Measurements from ENCODE around the gene CREG2. TPM values are rescaled to one million over a fixed set of nuclear protein-coding genes. Genes with fewer than 3 reads are reported as not detected.

The CREG2 gene
- total RNA-seq = 9.8 TPM

- no peak for FAIRE-seq
- DNase-seq (ENCODE audit: low spot score in 2 of 2) = peak; percentile 82 to 85
Measured at GRCh38 chr2:101387151-101387834, at the start of gene CREG2. CREG2 (minus strand) TSS chr2:101387503; CDS start chr2:101387457, 46 bp downstream.

- peak in 1 of 2 donors; percentile 34 for DNase-seq (ENCODE audit: low spot score in 2 of 2)
Measured at GRCh38 chr2:101435001-101435862, 47.9 kb upstream of the CREG2 start.

GRCh38 chr2:101433465-101433864, 46.2 kb upstream of the CREG2 start:
- DNase-seq (ENCODE audit: low spot score in 2 of 2) (no peak), FAIRE-seq (no peak)

More at GRCh38 chr2:101435001-101435862, 47.9 kb upstream of the CREG2 start:
- no peak for FAIRE-seq

GRCh38 chr2:101432411-101433181, 45.3 kb upstream of the CREG2 start:
- DNase-seq (ENCODE audit: low spot score in 2 of 2) = no peak
- FAIRE-seq = no peak

- no peak for DNase-seq (ENCODE audit: low spot score in 2 of 2)
- FAIRE-seq = no peak
Measured at GRCh38 chr2:101431486-101431885, 44.2 kb upstream of the CREG2 start.

- FAIRE-seq = no peak
- DNase-seq (ENCODE audit: low spot score in 2 of 2) = no peak
Measured at GRCh38 chr2:101430156-101430555, 42.9 kb upstream of the CREG2 start.

- DNase-seq (ENCODE audit: low spot score in 2 of 2) (no peak), FAIRE-seq (no peak)
Measured at GRCh38 chr2:101429453-101429852, 42.1 kb upstream of the CREG2 start.

GRCh38 chr2:101428422-101429176, 41.3 kb upstream of the CREG2 start:
- no peak for FAIRE-seq

GRCh38 chr2:101427743-101428142, 40.4 kb upstream of the CREG2 start:
- no peak for DNase-seq (ENCODE audit: low spot score in 2 of 2)
- no peak for FAIRE-seq

More at GRCh38 chr2:101428422-101429176, 41.3 kb upstream of the CREG2 start:
- no peak for DNase-seq (ENCODE audit: low spot score in 2 of 2)

GRCh38 chr2:101427240-101427639, 39.9 kb upstream of the CREG2 start:
- no peak for DNase-seq (ENCODE audit: low spot score in 2 of 2)
- no peak for FAIRE-seq

- DNase-seq (ENCODE audit: low spot score in 2 of 2) (no peak), FAIRE-seq (no peak)
Measured at GRCh38 chr2:101426822-101427221, 39.5 kb upstream of the CREG2 start.

- no peak for FAIRE-seq
- DNase-seq (ENCODE audit: low spot score in 2 of 2) = no peak
Measured at GRCh38 chr2:101420623-101421022, 33.3 kb upstream of the CREG2 start.

- FAIRE-seq (no peak), DNase-seq (ENCODE audit: low spot score in 2 of 2) (peak in 1 of 2 donors; percentile 51)
Measured at GRCh38 chr2:101419096-101419663, 31.9 kb upstream of the CREG2 start.

GRCh38 chr2:101418460-101419095, 31.3 kb upstream of the CREG2 start:
- DNase-seq (ENCODE audit: low spot score in 2 of 2) = peak in 1 of 2 donors; percentile 30
- FAIRE-seq = no peak

- DNase-seq (ENCODE audit: low spot score in 2 of 2) (no peak), FAIRE-seq (no peak)
Measured at GRCh38 chr2:101416609-101417008, 29.3 kb upstream of the CREG2 start.

GRCh38 chr2:101415884-101416283, 28.6 kb upstream of the CREG2 start:
- FAIRE-seq = no peak
- DNase-seq (ENCODE audit: low spot score in 2 of 2) = no peak

GRCh38 chr2:101415220-101415619, 27.9 kb upstream of the CREG2 start:
- DNase-seq (ENCODE audit: low spot score in 2 of 2) (no peak), FAIRE-seq (no peak)

- FAIRE-seq (no peak), DNase-seq (ENCODE audit: low spot score in 2 of 2) (no peak)
Measured at GRCh38 chr2:101412092-101412694, 24.9 kb upstream of the CREG2 start.

GRCh38 chr2:101410746-101411145, 23.4 kb upstream of the CREG2 start:
- DNase-seq (ENCODE audit: low spot score in 2 of 2) (no peak), FAIRE-seq (no peak)
